CD4-positive, alpha-beta T cell (primary cell): ENCODE measurements around the gene UHMK1. TPM values are rescaled to one million over a fixed set of nuclear protein-coding genes. Genes with fewer than 3 reads are reported as not detected.
A peak's percentile ranks its signal among the peaks of the same experiment; 100 is the strongest.
"Not testable (repeated sequence)": the region's sequence is repeated elsewhere in the genome, so short reads cannot be mapped to it uniquely, and the experiment has no call there.

Experiments
- ATAC-seq: fragments of 200-7000 bp; cut with Tn5 transposase; one replicate; pipeline ENCODE4 v1.10.0; 2022; ENCODE audit warnings: mild to moderate bottlenecking; ENCODE audit not compliant: poor library complexity
- CTCF ChIA-PET: fragments of 350-600 bp; sonication (Branson Sonifier 250); formaldehyde crosslinking; loops from one replicate; lab custom pipeline; 2021; ENCODE audit warnings: antibody characterized with exemption, inconsistent platforms; lab: Charles Lee
- POLR2A ChIA-PET: fragments of 350-600 bp; sonication (Branson Sonifier 250); formaldehyde crosslinking; loops from one replicate; lab custom pipeline; 2021; ENCODE audit warnings: antibody characterized with exemption, inconsistent platforms; lab: Charles Lee
- DNase-seq, 14 experiments: peaks; one replicate each; pipeline ENCODE4 v3.0.0-alpha.2; 2013 to 2020; ENCODE audit warnings: mixed read lengths in 2 of 14
- H3K27ac ChIP-seq, 2 donors: one replicate each; pipeline versions ENCODE4 v1.5.1 to v1.7.0; 2013; ENCODE audit warnings: low read length in 2 of 2, low read depth in 1 of 2, mild to moderate bottlenecking in 1 of 2
- H3K27me3 ChIP-seq, 2 experiments: 1 replicate in 1 of 2; 2 replicates in 1 of 2; pipeline versions ENCODE4 v1.6.1 to v1.7.0; 2013; ENCODE audit warnings: low read length in 2 of 2, control low read depth in 1 of 2, mild to moderate bottlenecking in 1 of 2, moderate library complexity in 1 of 2; ENCODE audit not compliant: insufficient read depth in 2 of 2, control insufficient read depth in 1 of 2
- H3K36me3 ChIP-seq: one replicate; pipeline ENCODE4 v1.6.1; 2013; ENCODE audit warnings: low read length, control low read depth; ENCODE audit not compliant: insufficient read depth
- H3K4me1 ChIP-seq: one replicate; pipeline ENCODE4 v1.6.1; 2013; ENCODE audit warnings: low read length, control low read depth; ENCODE audit not compliant: insufficient read depth
- H3K4me3 ChIP-seq: one replicate; pipeline ENCODE4 v1.5.1; 2013; ENCODE audit warnings: mild to moderate bottlenecking, low read length, moderate library complexity
- H3K9me3 ChIP-seq, 2 experiments: 1 replicate in 1 of 2; 2 replicates in 1 of 2; pipeline versions ENCODE4 v1.6.1 to v1.7.0; 2013; ENCODE audit warnings: low read length in 2 of 2, mild to moderate bottlenecking in 2 of 2, control low read depth in 1 of 2, moderate library complexity in 1 of 2; ENCODE audit not compliant: control insufficient read depth in 1 of 2, insufficient read depth in 1 of 2
- H3K27ac Mint-ChIP-seq: one replicate; pipeline ENCODE4 v1.8.0; 2020; ENCODE audit warnings: mixed read lengths
- H3K27me3 Mint-ChIP-seq: one replicate; pipeline ENCODE4 v1.8.0; 2021; ENCODE audit warnings: mixed read lengths
- H3K36me3 Mint-ChIP-seq: one replicate; pipeline ENCODE4 v1.8.0; 2021; ENCODE audit warnings: low read depth, mixed read lengths
- H3K4me1 Mint-ChIP-seq: one replicate; pipeline ENCODE4 v1.8.0; 2021; ENCODE audit warnings: low read depth, mixed read lengths
- H3K4me3 Mint-ChIP-seq: one replicate; pipeline ENCODE4 v1.8.0; 2020; ENCODE audit warnings: mild to moderate bottlenecking, mixed read lengths
- H3K9me3 Mint-ChIP-seq: one replicate; pipeline ENCODE4 v1.8.0; 2020; ENCODE audit warnings: mixed read lengths
- intact Hi-C, 2 experiments: fragments of 100-400 bp; cut with DNase I in 1 of 2; cut with micrococcal nuclease in 1 of 2; formaldehyde crosslinking; loops; one replicate each; pipeline versions ENCODE4 v1.15.1 to v1.9.0; 2023 to 2025; cut with DNase I, micrococcal nuclease
- polyA plus RNA-seq, 2 donors: library from polyadenylated mRNA; unstranded; fragments of 120-200 nt; gene quantifications; one replicate each; pipeline ENCODE4 v1.2.1, GENCODE V29; 2013
- total RNA-seq, 174 experiments: library from RNA in 2 of 174; stranded (reverse) in 2 of 174; gene quantifications; one replicate each; pipeline ENCODE4 v1.2.3 and lab custom pipeline; 2021 to 2026
- TF ChIP-seq, protein P1 (sequence below): fragments of 200-600 bp; IDR thresholded peaks from one replicate; pipeline ENCODE4 v1.8.0; 2022; ENCODE audit warnings: antibody characterized with exemption, mild to moderate bottlenecking

UHMK1 gene, protein sequence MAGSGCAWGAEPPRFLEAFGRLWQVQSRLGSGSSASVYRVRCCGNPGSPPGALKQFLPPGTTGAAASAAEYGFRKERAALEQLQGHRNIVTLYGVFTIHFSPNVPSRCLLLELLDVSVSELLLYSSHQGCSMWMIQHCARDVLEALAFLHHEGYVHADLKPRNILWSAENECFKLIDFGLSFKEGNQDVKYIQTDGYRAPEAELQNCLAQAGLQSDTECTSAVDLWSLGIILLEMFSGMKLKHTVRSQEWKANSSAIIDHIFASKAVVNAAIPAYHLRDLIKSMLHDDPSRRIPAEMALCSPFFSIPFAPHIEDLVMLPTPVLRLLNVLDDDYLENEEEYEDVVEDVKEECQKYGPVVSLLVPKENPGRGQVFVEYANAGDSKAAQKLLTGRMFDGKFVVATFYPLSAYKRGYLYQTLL
- total RNA-seq: 10 to 100 TPM; 47.3 to 47.6 TPM
- polyA plus RNA-seq (2013, experiment 1 of 2): 67.3 TPM
- polyA plus RNA-seq (2013, experiment 2 of 2): 59.4 TPM
- total RNA-seq (lab: John Stamatoyannopoulos, UW): 195 to 538 (median 379) reads per million in 172 experiments

DNA sequence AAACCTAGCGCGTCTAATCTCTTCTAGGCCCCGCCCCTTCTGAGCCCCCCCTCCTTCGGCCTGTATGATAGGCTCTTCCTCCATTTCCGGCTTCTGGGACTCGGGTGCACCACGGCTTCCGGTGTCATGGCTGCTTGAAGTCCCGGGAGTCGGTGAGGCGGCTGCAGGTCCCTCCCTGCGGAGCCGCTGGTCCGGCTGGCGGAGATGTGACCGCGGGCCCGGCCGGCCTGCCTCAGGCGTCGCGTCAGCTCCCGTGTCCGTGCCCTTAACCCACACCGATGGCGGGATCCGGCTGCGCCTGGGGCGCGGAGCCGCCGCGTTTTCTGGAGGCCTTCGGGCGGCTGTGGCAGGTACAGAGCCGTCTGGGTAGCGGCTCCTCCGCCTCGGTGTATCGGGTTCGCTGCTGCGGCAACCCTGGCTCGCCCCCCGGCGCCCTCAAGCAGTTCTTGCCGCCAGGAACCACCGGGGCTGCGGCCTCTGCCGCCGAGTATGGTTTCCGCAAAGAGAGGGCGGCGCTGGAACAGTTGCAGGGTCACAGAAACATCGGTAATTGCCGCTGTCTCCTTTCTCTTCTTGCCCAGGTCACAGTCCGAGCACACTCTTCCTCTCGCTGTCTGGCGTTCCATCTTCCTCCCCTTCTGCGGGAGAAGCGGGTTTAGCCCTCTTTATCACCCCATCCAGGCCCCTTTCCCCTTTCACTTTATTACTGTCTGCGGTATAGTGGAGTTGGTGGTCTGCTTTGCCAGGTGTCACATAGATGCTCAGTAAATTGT, at the start of gene UHMK1:
Gene UHMK1, plus strand, starts transcription at position 96 of the 773 bp plus-strand sequence. Its CDS starts 183 bp downstream, at position 279.
- peaks cover 40% of the 10 kb centered on the region for H3K4me1 Mint-ChIP-seq
- Histone ChIP-seq H3K4me3 (peak within 1 kb of the TSS; percentile 92), H3K4me1 (peaks cover 17% of the 10 kb centered on the region), H3K27ac (peak within 1 kb of the TSS; percentile 29 to 79), H3K9me3 (no peaks in the 10 kb centered on the region), H3K27me3 (no peaks in the 10 kb centered on the region), H3K36me3 (peaks cover 23% of the 10 kb centered on the region)
- ATAC-seq (peak; percentile 97), DNase-seq (peak; percentile 81 to 96 (median 87))
- H3K27ac Mint-ChIP-seq: peak within 1 kb of the TSS; percentile 86
- TF ChIP-seq, protein P1, sequence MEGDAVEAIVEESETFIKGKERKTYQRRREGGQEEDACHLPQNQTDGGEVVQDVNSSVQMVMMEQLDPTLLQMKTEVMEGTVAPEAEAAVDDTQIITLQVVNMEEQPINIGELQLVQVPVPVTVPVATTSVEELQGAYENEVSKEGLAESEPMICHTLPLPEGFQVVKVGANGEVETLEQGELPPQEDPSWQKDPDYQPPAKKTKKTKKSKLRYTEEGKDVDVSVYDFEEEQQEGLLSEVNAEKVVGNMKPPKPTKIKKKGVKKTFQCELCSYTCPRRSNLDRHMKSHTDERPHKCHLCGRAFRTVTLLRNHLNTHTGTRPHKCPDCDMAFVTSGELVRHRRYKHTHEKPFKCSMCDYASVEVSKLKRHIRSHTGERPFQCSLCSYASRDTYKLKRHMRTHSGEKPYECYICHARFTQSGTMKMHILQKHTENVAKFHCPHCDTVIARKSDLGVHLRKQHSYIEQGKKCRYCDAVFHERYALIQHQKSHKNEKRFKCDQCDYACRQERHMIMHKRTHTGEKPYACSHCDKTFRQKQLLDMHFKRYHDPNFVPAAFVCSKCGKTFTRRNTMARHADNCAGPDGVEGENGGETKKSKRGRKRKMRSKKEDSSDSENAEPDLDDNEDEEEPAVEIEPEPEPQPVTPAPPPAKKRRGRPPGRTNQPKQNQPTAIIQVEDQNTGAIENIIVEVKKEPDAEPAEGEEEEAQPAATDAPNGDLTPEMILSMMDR: no peak
- ChIA-PET POLR2A (no interaction called here), CTCF (no interaction called here)
- peaks cover 2% of the 10 kb centered on the region for H3K9me3 Mint-ChIP-seq
- peaks cover 46% of the 10 kb centered on the region for H3K36me3 Mint-ChIP-seq
- intact Hi-C loops: loop anchor here (1.0 to 5.0 kb wide), 4 partner anchors 62 to 426 kb away; partner anchors contain the start of genes HSD17B7 (in 1 of the 2) and UAP1 (in 1 of the 2)
- peak within 1 kb of the TSS; percentile 92 for H3K4me3 Mint-ChIP-seq
- no peaks in the 10 kb centered on the region for H3K27me3 Mint-ChIP-seq

DNA sequence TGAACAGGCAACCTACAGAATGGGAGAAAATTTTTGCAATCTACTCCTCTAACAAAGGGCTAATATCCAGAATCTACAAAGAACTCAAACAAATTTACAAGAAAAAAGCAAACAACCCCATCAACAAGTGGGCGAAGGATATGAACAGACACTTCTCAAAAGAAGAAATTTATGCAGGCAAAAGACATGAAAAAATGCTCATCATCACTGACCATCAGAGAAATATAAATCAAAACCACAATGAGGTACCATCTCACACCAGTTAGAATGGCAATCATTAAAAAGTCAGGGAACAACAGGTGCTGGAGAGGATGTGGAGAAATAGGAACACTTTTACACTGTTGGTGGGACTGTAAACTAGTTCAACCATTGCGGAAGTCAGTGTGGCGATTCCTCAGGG, 43.3 kb upstream of the UHMK1 start:
- H3K4me1 Mint-ChIP-seq, H3K9me3 ChIP-seq, H3K4me1 ChIP-seq, H3K27ac ChIP-seq, ATAC-seq, H3K9me3 Mint-ChIP-seq, DNase-seq, H3K27ac Mint-ChIP-seq, H3K36me3 ChIP-seq, H3K27me3 ChIP-seq, H3K4me3 Mint-ChIP-seq, POLR2A ChIA-PET, CTCF ChIA-PET, H3K4me3 ChIP-seq, H3K36me3 Mint-ChIP-seq, intact Hi-C loops: not testable (repeated sequence)
- H3K27me3 Mint-ChIP-seq: peaks cover 13% of the 10 kb centered on the region

DNA sequence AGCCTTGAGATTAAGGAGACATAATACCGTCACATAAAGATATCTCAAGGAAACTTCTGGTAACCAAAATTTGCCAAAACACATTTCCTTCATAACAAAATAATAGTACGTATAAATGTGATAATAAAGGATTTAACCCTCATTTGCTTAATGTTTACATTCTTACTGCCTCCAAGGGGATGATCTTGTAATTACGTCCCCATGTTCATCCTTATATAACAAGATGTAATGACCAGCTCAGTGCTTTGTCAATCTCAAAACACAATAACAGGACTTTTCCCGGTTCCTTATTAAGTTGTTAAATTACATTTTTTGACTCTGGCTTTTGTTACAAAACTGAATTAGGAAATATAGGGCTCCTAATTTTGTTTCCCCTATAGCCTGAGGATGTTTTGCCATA, 41.3 kb upstream of the UHMK1 start:
- intact Hi-C loops: no loop called here
- POLR2A ChIA-PET: no interaction called here
- ATAC-seq (no peak), DNase-seq (no peak)
- TF ChIP-seq, protein P1: no peak
- Histone ChIP-seq H3K4me1 (no peaks in the 10 kb centered on the region), H3K27me3 (no peaks in the 10 kb centered on the region), H3K36me3 (no peaks in the 10 kb centered on the region), H3K9me3 (no peaks in the 10 kb centered on the region), H3K4me3 (no peak overlapping the region), H3K27ac (no peak overlapping the region)
- Mint-ChIP-seq H3K27me3 (peaks cover 7% of the 10 kb centered on the region), H3K9me3 (no peaks in the 10 kb centered on the region), H3K4me1 (no peaks in the 10 kb centered on the region), H3K36me3 (no peaks in the 10 kb centered on the region), H3K4me3 (no peak overlapping the region), H3K27ac (no peak overlapping the region)
- CTCF ChIA-PET: no interaction called here
